Measurements from ENCODE around the gene TMEM14B. TPM values are rescaled to one million over a fixed set of nuclear protein-coding genes. Genes with fewer than 3 reads are reported as not detected.
"Not testable (repeated sequence)": the region's sequence is repeated elsewhere in the genome, so short reads cannot be mapped to it uniquely, and the experiment has no call there.

TMEM14B gene
- 40.2 TPM for total RNA-seq

DNA sequence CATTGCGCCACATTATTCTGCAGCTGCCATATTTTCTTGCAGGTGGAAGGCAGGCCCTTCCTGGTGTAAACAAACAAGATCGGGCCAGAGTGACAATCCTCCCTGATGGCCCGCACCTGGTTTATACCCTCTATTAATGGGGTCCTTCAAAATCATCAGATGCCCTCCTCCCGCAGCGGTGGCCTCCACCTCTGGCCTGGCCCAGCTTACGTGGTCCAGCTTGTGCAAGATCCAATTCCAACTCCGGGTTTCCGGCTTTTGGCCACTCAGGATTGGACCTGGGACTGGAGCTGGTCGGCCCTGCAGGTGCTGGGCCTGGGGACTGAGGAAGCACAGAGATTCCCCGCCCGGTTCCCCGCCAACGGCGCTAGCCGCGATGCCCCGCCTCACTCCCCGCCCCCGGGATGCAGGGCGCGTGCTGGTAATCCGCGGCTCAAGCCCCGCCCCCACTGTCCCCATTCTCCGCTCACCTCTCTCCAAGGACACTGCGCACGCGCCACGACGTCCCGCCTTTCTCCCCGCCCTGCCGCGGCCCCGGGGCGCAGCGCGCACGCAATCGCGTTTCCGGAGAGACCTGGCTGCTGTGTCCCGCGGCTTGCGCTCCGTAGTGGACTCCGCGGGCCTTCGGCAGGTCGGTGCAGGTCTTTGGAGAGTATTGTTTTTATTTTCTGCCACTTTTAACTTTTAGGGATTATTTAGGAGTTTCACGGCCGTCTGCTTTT lies at the start of gene TMEM14B:
TMEM14B (plus strand) TSS at position 555 of the 722 bp plus-strand sequence. CDS start 1,441 bp downstream, outside the sequence.
- peak; percentile 97 for DNase-seq

DNA sequence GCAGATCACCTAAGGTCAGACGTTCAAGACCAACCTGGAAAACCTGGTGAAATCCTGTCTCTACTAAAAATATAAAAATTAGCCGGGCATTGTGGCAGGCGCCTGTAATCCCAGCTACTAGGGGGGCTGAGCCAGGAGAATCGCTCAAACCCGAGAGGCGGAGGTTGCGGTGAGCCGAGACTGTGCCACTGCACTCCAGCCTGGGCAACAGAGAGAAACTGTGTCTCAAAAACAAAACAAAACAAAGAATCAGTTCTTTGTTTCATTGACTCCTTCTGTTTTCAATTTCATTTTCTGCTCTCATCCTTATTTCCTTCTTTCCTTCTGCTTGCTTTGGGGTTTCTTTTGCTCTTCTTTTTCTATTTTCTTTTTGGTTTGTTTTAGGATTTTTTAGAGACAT lies 33.6 kb upstream of the TMEM14B start:
- no peak for DNase-seq

DNA sequence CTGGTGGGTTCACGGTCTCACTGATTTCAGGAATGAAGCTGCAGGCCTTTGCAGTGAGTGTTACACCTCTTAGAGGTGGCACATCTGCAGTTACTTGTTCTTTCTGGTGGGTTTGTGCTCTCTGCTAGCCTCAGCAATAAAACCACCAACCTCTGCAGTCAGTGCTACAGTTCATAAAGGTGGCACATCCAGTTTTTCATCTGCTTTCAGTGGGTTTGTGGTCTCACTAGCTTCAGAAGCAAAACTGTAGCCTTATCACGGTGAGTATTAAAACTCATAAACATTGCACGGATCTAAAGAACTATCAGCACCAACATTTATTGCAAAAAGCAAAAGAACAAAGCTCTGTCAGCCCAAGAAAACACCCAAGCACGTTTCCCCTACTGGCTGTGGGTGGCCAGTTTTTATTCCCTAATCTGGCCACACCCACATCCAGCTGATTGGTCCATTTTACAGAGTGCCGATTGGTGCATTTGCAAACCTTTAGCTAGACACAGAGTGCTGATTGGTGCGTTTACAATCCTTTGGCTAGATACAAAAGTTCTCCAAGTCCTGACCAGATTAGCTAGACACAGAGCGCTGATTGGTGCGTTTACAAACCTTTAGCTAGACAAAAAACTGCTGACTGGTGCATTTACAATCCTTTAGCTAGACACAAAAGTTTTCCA lies 28.2 kb upstream of the TMEM14B start:
- peak; percentile 44 for DNase-seq

DNA sequence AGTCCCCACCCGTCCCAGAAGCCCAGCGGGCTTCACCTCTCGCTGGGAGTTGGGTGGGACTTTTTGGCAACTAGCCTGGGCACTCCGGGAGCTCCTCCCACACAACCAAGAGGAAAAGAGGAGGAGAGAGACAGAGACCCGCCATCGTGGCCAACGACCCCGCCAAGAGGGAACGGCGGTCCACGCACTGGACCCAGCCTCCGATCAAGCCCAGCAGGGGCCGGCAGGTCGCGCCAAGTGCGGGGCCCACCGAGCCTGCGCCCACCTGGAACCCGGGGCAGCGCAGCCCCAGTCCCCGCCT lies 27.7 kb upstream of the TMEM14B start:
- no peak for DNase-seq

DNA sequence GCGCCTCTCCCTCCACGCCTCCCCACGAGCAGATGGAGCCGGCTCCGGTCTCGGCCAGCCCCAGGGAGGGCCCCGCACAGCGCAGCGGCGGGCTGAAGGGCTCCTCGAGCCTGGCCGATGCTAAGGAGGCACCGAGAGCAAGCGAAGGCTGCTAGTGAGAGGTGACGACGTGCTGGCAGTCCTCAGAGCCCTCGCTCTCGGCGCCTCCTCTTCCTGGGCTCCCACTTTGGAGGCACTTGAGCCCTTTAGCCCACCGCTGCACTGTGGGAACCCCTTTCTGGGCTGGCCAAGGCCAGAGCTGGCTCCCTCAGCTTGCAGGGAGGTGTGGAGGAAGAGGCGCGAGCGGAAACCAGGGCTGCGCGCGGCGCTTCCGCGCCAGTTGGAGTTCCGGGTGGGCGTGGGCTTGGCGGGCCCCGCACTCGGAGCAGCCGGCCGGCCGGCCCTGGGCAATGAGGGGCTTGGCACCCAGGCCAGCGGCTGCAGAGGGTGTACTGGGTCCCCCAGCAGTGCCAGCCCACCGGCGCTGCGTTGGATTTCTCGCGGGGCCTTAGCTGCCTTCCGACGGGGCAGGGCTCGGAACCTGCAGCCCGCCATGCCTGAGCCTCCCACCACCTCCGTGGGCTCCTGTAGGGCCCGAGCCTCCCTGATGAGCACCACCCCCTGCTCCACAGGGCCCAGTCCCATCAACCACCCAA lies 27.2 kb upstream of the TMEM14B start:
- DNase-seq = peak; percentile 32

DNA sequence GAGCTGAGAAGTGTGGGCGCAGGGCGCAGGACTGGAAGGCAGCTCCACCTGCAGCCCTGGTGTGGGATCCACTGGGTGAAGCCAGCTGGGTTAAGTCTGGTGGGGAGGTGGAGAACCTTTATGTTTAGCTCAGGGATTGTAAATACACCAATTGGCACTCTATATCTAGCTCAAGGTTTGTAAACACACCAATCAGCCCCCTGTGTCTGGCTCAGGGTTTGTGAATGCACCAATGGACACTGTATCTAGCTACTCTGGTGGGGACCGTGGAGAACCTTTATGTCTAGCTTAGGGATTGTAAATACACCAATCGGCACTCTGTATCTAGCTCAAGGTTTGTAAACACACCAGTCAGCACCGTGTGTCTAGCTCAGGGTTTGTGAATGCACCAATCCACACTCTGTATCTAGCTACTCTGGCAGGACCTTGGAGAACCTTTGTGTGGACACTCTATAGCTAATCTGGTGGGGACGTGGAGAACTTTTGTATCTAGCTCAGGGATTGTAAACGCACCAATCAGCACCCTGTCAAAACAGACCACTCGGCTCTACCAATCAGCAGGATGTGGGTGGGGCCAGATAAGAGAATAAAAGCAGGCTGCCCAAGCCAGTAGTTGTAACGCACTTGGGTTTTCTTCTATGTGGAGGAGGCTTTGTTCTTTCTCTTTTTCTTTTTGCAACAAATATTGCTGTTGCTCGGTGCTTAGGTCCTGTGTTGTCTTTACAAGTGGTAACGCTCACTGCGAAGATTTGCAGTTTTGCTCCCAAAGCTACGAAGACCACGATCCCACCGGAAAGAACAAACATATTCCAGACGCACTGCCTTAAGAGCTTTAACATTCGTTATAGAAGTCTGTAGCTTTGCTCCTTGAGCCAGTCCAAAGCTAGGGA lies 26.4 kb upstream of the TMEM14B start:
- DNase-seq = not testable (repeated sequence)

DNA sequence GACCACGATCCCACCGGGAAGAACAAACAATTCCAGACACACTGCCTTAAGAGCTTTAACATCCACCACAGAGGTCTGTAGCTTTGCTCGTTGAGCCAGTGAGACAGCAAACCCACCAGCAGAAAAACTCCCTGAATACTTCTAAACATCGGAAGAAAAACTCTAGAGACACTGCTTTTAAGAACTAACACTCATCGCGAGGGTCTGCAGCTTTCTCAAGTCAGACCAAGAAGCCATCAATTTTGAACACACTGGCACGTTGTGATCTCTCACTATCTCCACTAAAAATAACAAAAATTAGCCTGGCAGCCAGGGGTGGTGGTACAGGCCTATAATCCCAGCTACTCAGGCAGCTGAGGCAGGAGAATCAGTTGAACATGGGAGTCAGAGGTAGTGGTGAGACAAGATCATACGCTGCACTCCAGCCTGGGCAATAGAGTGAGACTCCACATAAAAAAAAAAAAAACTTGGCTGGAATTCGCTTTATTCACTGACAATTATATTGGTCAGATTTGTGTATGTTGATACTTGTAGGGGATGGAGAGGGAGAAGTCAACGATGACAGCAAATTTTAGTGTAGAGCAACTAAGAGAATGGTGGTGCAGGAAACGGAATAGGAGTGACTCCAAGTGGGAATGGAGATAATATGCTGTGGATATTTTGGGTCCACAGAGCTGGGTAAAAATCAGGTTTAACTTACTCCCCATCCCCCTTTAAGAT lies 25.6 kb upstream of the TMEM14B start:
- no peak for DNase-seq

DNA sequence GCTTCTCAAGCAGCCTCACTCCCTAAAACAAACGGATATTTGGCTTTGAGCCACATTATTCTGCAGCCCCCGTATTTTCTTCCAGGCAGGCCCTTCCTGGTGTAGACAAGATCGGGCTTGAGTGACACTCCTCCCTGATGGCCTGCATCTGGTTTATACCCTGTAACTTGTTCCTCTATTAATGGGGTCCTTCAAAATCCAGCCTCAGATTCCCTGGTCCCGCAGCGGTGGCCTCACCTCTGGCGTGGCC lies 25.1 kb upstream of the TMEM14B start:
- DNase-seq = peak; percentile 70

DNA sequence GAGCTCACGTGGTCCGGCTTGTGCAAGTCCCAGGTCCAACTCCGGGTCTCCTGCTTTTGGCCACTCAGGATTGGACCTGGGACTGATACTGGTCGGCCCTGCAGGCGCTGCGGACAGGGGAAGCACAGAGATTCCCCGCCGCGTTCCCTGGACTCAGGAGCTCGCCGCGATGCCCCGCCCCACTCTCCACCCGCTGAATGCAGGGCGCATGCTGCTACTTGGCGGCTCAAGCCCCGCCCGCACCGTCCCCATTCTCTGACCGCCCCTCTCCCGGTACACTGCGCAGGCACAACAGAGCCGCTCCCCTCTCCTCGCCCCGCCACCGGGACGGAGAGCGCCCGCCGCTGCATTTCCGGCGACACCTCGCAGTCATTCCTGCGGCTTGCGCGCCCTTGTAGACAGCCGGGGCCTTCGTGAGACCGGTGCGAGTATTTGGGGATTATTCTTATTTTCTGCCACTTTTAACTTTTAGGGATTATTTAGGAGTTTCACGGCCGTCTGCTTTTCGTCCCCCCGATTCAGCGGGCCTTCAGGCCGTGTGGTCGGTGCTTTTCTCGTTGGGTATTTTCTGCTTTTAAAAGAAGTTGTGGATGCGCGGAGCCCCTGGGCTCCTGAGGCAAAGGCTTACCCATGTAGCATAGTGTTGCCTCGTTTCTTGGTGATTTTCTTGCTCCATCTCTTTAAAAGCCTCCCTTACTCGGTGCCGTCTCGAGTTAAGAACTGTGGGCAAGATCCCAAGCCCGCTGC lies 24.6 kb upstream of the TMEM14B start, which contains the start of gene TMEM14C:
TMEM14C (plus strand) TSS at position 251 of the 747 bp plus-strand sequence. CDS start 1,544 bp downstream, outside the sequence.
- DNase-seq = peak; percentile 93

DNA sequence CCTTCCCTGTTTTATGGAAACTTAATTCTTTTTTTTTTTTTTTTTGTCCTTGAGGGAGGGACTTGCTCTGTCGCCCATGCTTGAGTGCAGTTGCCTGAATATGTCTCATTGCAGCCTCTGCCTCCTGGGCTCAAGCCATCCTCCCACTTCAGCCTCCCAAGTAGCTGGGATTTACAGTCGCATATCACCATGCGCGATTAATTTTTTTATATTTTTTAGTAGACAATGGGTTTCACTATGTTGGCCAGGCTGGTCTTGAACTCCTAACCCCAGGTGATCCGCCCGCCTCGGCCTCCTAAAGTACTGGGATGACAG lies 24.1 kb upstream of the TMEM14B start:
- no peak for DNase-seq

DNA sequence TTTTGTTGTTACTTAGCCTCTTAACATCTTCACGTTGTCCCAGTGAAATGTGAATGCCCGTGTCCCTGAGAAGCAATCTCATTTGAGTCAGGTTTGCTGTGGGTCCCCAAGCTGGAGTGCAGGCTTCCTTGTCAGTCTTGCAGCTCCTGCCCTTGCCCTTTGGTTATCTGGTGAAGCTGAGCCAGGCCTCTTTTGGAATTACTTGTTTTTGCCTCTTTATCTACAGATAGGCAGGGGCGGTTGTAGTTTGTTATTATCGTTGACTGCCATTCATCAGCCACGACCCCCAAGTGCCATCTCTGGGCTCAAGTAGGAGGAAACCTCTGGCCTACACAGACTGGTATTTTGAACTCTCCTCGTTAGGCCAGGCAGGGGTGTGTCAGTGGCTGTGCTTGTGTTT lies 22.6 kb upstream of the TMEM14B start:
- no peak for DNase-seq

DNA sequence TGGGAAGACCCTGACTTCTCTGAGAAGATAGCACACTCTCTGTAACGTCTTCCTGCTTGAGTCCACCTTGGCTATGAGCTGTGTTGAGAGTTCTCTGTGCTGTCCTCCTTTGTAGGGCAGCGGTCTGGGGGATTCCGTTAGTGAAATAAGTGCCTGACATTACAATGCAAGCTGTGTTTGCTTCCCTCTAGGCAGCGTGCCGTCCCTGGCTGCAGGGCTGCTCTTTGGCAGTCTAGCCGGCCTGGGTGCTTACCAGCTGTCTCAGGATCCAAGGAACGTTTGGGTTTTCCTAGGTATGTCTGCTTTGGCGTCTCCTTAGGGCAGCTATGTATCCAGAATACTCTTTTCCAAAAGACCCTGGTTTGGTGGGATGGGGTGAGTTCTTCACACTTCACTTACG lies 21.9 kb upstream of the TMEM14B start:
- no peak for DNase-seq

DNA sequence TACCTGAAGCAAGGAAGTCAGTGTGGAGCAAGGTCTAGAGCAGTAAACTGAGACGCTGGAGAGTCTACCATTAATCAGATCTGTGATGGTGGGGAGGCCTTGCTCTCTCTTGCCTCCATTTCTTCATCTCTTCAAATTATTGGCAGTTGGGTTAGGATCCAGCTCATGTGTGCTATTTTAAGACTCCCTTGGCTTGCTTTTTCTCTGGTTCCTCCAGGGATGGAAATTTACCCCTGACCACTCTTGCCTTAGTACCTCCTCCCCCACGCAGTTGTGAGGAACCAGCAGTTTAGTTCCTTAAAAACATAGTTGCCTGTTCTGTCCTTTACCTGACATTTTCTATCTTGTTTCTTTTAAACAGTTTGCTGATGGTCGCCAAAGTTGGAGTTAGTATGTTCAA lies 17.4 kb upstream of the TMEM14B start:
- no peak for DNase-seq

DNA sequence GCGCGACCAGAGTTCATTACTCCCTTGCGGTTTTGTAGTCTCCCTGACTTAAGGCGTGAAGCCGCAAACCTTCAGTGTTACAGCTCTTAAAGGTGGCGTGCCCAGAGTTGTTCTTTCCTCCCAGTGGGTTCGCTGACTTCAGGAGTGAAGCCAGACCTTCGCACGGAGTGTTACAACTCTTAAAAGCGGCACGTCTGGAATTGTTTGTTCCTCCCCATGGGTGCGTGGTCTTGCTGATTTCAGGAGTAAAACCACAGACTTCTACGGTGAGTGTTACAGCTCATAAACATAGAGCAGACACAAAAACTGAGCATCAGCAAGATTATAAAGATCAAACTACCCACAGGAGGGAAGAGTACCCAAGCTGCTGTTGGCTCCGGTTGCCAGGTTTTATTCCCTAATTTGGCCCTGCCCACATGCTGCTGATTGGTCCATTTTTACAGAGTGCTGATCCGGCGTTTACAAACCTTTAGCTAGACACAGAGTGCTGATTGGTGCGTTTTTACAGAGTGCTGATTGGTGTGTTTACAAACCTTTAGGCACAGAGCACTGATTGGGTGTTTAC lies 14.4 kb upstream of the TMEM14B start:
- DNase-seq = no peak

DNA sequence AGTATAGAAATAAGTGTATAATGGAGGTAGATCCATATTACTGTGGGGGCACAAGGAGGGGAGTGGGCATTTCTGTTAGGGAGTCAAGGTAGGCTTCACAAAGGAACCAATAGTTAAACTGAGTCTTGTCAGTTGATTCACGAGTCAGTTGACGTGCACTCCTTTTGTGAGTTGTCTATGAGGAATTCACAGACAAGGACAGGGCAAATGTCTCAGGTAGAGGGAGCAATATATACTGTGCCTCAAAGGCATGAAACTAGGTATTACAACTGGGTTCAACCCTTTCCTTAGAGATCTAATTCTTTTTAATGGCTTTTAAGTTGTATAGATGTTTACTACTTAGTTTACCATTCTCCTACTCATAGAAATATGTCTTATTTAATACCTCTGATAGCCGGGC lies 13.7 kb upstream of the TMEM14B start:
- DNase-seq = no peak

DNA sequence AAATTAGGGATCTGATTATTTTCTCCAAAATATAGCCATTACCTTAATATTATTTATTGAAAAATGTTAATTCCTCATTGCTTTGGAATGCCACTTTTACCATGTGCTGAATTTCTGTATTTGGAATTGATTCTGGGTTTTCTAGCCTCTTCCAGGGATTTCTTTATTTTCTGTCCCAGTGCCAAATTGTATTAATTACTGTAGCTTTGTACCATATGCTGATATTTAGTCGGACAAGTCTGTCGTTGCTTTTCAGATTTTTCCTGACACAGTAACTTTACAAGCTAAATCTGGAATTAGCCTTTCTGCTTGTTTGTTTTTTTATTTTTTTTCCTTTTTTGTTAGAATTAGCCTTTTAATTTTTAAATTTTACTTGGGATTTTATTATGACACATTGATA lies 10.9 kb upstream of the TMEM14B start:
- DNase-seq = no peak

DNA sequence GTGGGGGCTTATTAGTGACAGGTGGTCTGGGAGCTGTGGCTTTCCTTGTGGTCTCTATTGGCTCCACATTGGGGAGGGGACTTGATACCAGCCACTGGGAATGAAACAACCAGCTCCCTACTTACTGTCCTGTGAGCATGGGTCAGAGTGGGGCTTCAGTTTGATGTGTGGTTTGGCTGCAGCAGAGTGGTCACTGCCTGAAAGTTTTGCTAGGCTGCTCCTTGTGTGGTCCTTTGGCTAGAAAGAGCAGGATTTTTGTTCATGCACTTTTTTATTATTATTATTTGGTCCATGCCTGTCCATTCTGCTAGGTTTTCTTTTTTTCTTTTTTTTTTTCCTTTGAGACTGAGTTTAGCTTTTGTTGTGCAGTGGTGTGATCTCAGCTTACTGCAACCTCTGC lies 7.5 kb upstream of the TMEM14B start:
- DNase-seq = no peak

DNA sequence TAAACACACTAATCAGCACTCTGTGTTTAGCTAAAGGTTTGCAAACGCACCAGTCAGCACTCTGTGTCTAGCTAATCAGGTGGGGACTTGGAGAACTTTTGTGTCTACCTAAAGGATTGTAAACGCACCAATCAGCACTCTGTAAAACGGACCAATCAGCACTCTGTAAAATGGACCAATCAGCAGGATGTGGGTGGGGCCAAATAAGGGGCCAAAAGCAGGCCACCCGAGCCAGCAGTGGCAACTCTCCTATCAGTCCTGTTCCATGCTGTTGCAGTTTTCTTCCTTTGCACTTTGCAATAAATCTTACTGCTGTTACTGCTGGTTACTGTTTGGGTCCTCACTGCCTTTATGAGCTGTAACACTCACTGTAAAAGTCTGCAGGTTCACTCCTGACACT lies 6.0 kb upstream of the TMEM14B start:
- not testable (repeated sequence) for DNase-seq

DNA sequence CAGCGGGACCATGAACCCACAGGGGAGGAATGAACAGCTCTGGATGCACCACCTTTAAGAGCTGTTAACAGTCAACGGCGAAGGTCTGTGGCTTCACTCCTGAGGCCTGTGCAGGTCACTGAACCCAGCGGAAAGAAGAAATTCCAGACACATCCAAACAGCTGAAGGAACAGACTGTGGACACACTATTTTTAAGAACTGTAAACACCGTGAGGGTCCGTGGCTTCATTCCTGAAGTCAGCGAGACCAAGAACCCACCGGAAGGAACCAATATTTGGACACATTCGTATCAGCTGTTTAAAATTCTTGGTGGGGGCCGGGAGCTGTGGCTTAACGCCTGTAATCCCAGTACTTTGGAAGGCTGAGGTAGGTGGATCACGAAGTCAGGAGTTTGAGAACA lies 5.4 kb upstream of the TMEM14B start:
- DNase-seq = no peak

DNA sequence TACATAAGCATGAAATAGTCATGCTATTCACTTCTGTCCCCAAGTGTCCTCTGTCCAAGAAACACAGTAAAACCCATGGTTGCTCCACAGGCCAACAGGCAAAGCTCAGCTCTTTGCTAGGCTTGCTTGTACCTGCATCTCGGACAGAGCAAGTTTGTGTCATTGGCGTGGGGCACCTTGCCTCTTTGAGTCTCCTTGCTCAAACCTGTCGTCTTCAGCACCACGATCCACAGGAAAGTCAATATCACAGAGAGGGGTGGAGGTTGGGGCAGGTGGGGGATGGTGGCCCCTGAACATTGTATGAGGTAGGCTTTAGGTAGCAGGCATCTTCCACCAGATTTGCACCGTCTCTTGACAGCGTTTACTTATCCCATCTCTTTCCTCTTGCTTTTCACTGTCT lies 4.1 kb upstream of the TMEM14B start:
- no peak for DNase-seq

DNA sequence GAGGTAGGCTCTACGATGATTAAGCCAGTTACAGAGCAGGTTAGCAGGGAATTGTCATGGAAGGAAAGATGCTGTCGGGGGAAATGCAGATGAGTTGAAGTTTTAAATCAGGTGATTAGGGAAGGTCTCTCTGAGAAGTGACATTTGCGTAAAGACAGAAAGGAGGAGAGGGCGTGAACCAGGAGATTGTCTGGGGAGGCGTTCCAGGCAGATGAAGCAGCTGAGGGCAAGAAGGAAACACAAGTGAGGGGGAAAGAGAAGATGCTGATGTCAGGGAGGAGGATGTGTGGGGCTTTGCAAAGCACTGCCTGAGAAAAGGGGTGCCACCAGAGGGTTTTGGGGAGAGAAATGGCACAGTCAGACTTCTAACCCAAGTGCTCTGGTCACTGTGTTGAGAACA lies 2.5 kb upstream of the TMEM14B start:
- DNase-seq = no peak
